Naive thymus-derived CD4-positive, alpha-beta T cell (primary cell): ENCODE results near the gene TFF3. TPM values are rescaled to one million over a fixed set of nuclear protein-coding genes. Genes with fewer than 3 reads are reported as not detected.
A peak's percentile ranks its signal among the peaks of the same experiment; 100 is the strongest.

Experiments
- ATAC-seq: fragments of 150-1000 bp; cut with Tn5 transposase; 2 replicates; pipeline ENCODE4 v1.10.0; 2021; ENCODE audit warnings: mild to moderate bottlenecking, moderate library complexity
- CTCF ChIA-PET: fragments of 350-600 bp; sonication (Branson Sonifier 250); formaldehyde crosslinking; loops from one replicate; lab custom pipeline; 2021; ENCODE audit warnings: antibody characterized with exemption; lab: Charles Lee
- POLR2A ChIA-PET: fragments of 350-600 bp; sonication (Branson Sonifier 250); formaldehyde crosslinking; loops from one replicate; lab custom pipeline; 2021; ENCODE audit warnings: antibody characterized with exemption, inconsistent platforms; lab: Charles Lee
- DNase-seq, 9 donors: peaks; one replicate each; pipeline versions ENCODE4 v3.0.0 to v3.0.0-alpha.2; 2020 to 2022; ENCODE audit warnings: mixed read lengths in 1 of 9
- H3K27ac ChIP-seq: one replicate; pipeline ENCODE4 v1.7.0; 2013; ENCODE audit warnings: mild to moderate bottlenecking, low read depth, low read length, moderate library complexity
- H3K27me3 ChIP-seq, 2 donors: one replicate each; pipeline ENCODE4 v1.7.0; 2013; ENCODE audit warnings: low read length in 2 of 2, mild to moderate bottlenecking in 2 of 2, moderate library complexity in 2 of 2; ENCODE audit not compliant: control insufficient read depth in 2 of 2, insufficient read depth in 2 of 2
- H3K36me3 ChIP-seq, 3 experiments: 1 replicate in 2 of 3; 2 replicates in 1 of 3; pipeline ENCODE4 v1.7.0; 2013; ENCODE audit warnings: low read length in 3 of 3, mild to moderate bottlenecking in 3 of 3, moderate library complexity in 1 of 3; ENCODE audit not compliant: insufficient read depth in 3 of 3, control insufficient read depth in 2 of 3
- H3K4me1 ChIP-seq, 2 donors: one replicate each; pipeline ENCODE4 v1.7.0; 2013; ENCODE audit warnings: low read length in 2 of 2, mild to moderate bottlenecking in 2 of 2, moderate library complexity in 1 of 2; ENCODE audit not compliant: control insufficient read depth in 2 of 2, insufficient read depth in 2 of 2
- H3K4me3 ChIP-seq: 2 replicates; pipeline ENCODE4 v1.7.0; 2013; ENCODE audit warnings: mild to moderate bottlenecking, low read length
- H3K9me3 ChIP-seq, 3 experiments: 1 replicate in 2 of 3; 2 replicates in 1 of 3; pipeline ENCODE4 v1.7.0; 2013; ENCODE audit warnings: low read length in 3 of 3; ENCODE audit not compliant: control insufficient read depth in 2 of 3
- H3K27ac Mint-ChIP-seq, 9 donors: one replicate each; pipeline ENCODE4 v1.8.0; 2020 to 2022; ENCODE audit warnings: mixed read lengths in 9 of 9, mild to moderate bottlenecking in 8 of 9, moderate library complexity in 5 of 9, inconsistent platforms in 2 of 9
- H3K27me3 Mint-ChIP-seq, 5 donors: one replicate each; pipeline ENCODE4 v1.8.0; 2021 to 2022; ENCODE audit warnings: mixed read lengths in 5 of 5, mild to moderate bottlenecking in 1 of 5
- H3K36me3 Mint-ChIP-seq, 5 donors: one replicate each; pipeline ENCODE4 v1.8.0; 2020 to 2022; ENCODE audit warnings: mixed read lengths in 5 of 5, mild to moderate bottlenecking in 3 of 5, inconsistent platforms in 1 of 5
- H3K4me1 Mint-ChIP-seq, 7 donors: one replicate each; pipeline ENCODE4 v1.8.0; 2020 to 2022; ENCODE audit warnings: mixed read lengths in 7 of 7, mild to moderate bottlenecking in 3 of 7, inconsistent platforms in 1 of 7
- H3K4me3 Mint-ChIP-seq, 10 donors: one replicate each; pipeline ENCODE4 v1.8.0; 2020 to 2022; ENCODE audit warnings: mild to moderate bottlenecking in 10 of 10, mixed read lengths in 10 of 10, moderate library complexity in 6 of 10, inconsistent platforms in 2 of 10
- H3K9me3 Mint-ChIP-seq, 11 donors: one replicate each; pipeline ENCODE4 v1.8.0; 2020 to 2022; ENCODE audit warnings: mixed read lengths in 11 of 11, mild to moderate bottlenecking in 4 of 11, inconsistent platforms in 1 of 11, moderate library complexity in 1 of 11
- intact Hi-C, 2 donors: fragments of 100-400 bp; cut with micrococcal nuclease; formaldehyde crosslinking; loops; one replicate each; pipeline ENCODE4 v1.15.1; 2023
- polyA plus RNA-seq, 2 donors: library from polyadenylated mRNA; unstranded; fragments of 300-500 nt; fragmentation: Illumina TruSeq; gene quantifications; one replicate each; pipeline ENCODE4 v1.2.3, GENCODE V29; 2021
- total RNA-seq, 6 experiments: library from RNA in 5 of 6; stranded (reverse) in 5 of 6; gene quantifications; 1 replicate in 5 of 6; 2 replicates in 1 of 6; pipeline ENCODE4 v1.2.3 and lab custom pipeline; 2021 to 2026

Gene TFF3
- total and polyA plus RNA-seq, 7 experiments from 2014 or later, result not detected

- CTCF ChIA-PET, result interaction anchor here (1.2 kb wide), 1 partner anchor 12 kb away, joined by 4 read pairs; no protein-coding TSS in a partner anchor
- Mint-ChIP-seq H3K4me3 (no peak overlapping the region), H3K27ac (peak overlapping the region in 4 of 9 donors; percentile 2 to 25 (median 18)), H3K4me1 (peaks cover 26 to 39% (median 34%) of the 10 kb centered on the region in 7 donors), H3K27me3 (no peaks in the 10 kb centered on the region), H3K9me3 (peaks cover 0 to 1% (median 0%) of the 10 kb centered on the region in 11 donors), H3K36me3 (peaks cover 0 to 18% (median 5%) of the 10 kb centered on the region in 5 donors)
- POLR2A ChIA-PET, result no interaction called here
- no peaks in the 10 kb centered on the region for H3K9me3 ChIP-seq
- H3K4me1 ChIP-seq, result peaks cover 17 to 33% of the 10 kb centered on the region in 2 donors
- no peak for ATAC-seq
- peaks cover 0 to 38% (median 0%) of the 10 kb centered on the region in 3 experiments for H3K36me3 ChIP-seq
- intact Hi-C loops, result no loop called here
- H3K4me3 ChIP-seq, result no peak overlapping the region
- DNase-seq, result no peak
- H3K27me3 ChIP-seq, result no peaks in the 10 kb centered on the region
- H3K27ac ChIP-seq, result no peak overlapping the region
Measured at GRCh38 chr21:42271065-42271464, 44.1 kb downstream of the TFF3 start.

GRCh38 chr21:42269386-42269785 is 45.8 kb downstream of the TFF3 start:
- H3K4me3 Mint-ChIP-seq, result peak overlapping the region in 8 of 10 donors; percentile 41 to 87 (median 66)
- no peaks in the 10 kb centered on the region for H3K27me3 ChIP-seq
- CTCF ChIA-PET, result interaction anchor here (1.0 to 1.1 kb wide), 2 partner anchors 10 to 13 kb away, joined by 3 to 5 read pairs; no protein-coding TSS in a partner anchor
- peaks cover 28 to 46% (median 41%) of the 10 kb centered on the region in 7 donors for H3K4me1 Mint-ChIP-seq
- H3K9me3 ChIP-seq, result no peaks in the 10 kb centered on the region
- no peak overlapping the region for H3K4me3 ChIP-seq
- intact Hi-C loops, result no loop called here
- peaks cover 17 to 33% of the 10 kb centered on the region in 2 donors for H3K4me1 ChIP-seq
- DNase-seq (peak in 2 of 9 donors; percentile 12 to 15), ATAC-seq (no peak)
- peaks cover 4 to 13% (median 5%) of the 10 kb centered on the region in 5 donors for H3K36me3 Mint-ChIP-seq
- H3K27me3 Mint-ChIP-seq, result no peaks in the 10 kb centered on the region
- peaks cover 0 to 29% (median 0%) of the 10 kb centered on the region in 3 experiments for H3K36me3 ChIP-seq
- H3K9me3 Mint-ChIP-seq, result peaks cover 0 to 1% (median 0%) of the 10 kb centered on the region in 11 donors
- H3K27ac Mint-ChIP-seq, result peak overlapping the region; percentile 10 to 94 (median 80)
- H3K27ac ChIP-seq, result no peak overlapping the region
- POLR2A ChIA-PET, result interaction anchor here (0.8 kb wide), 1 partner anchor 124 kb away, joined by 3 read pairs; no protein-coding TSS in a partner anchor

- peaks cover 4 to 20% (median 5%) of the 10 kb centered on the region in 5 donors for H3K36me3 Mint-ChIP-seq
- intact Hi-C loops, result no loop called here
- CTCF ChIA-PET, result no interaction called here
- H3K27me3 Mint-ChIP-seq, result no peaks in the 10 kb centered on the region
- peaks cover 0 to 13% (median 0%) of the 10 kb centered on the region in 3 experiments for H3K36me3 ChIP-seq
- no peak overlapping the region for H3K4me3 ChIP-seq
- no peak overlapping the region for H3K27ac ChIP-seq
- H3K4me3 Mint-ChIP-seq, result peak overlapping the region; percentile 28 to 87 (median 62)
- peaks cover 17 to 33% of the 10 kb centered on the region in 2 donors for H3K4me1 ChIP-seq
- no peak for DNase-seq
- peaks cover 0 to 1% (median 0%) of the 10 kb centered on the region in 11 donors for H3K9me3 Mint-ChIP-seq
- H3K27ac Mint-ChIP-seq, result peak overlapping the region; percentile 62 to 96 (median 88)
- H3K9me3 ChIP-seq, result no peaks in the 10 kb centered on the region
- H3K4me1 Mint-ChIP-seq, result peaks cover 33 to 53% (median 52%) of the 10 kb centered on the region in 7 donors
- ATAC-seq, result no peak
- POLR2A ChIA-PET, result interaction anchor here (0.9 kb wide), 1 partner anchor 8 kb away, joined by 3 read pairs; no protein-coding TSS in a partner anchor
- no peaks in the 10 kb centered on the region for H3K27me3 ChIP-seq
Measured at GRCh38 chr21:42266971-42267556, 48.1 kb downstream of the TFF3 start.

GRCh38 chr21:42265231-42265812 is 49.9 kb downstream of the TFF3 start:
- peak overlapping the region in 1 of 10 donors; percentile 39 for H3K4me3 Mint-ChIP-seq
- H3K36me3 Mint-ChIP-seq, result peaks cover 0 to 12% (median 4%) of the 10 kb centered on the region in 5 donors
- H3K4me1 Mint-ChIP-seq, result peaks cover 33 to 53% (median 50%) of the 10 kb centered on the region in 7 donors
- Histone ChIP-seq H3K9me3 (no peaks in the 10 kb centered on the region), H3K27me3 (no peaks in the 10 kb centered on the region), H3K4me3 (no peak overlapping the region), H3K27ac (no peak overlapping the region), H3K36me3 (peaks cover 0 to 10% (median 0%) of the 10 kb centered on the region in 3 experiments), H3K4me1 (peaks cover 17 to 33% of the 10 kb centered on the region in 2 donors)
- peaks cover 0 to 1% (median 0%) of the 10 kb centered on the region in 11 donors for H3K9me3 Mint-ChIP-seq
- intact Hi-C loops, result no loop called here
- peak overlapping the region in 5 of 9 donors; percentile 3 to 60 (median 26) for H3K27ac Mint-ChIP-seq
- ATAC-seq, result no peak
- POLR2A ChIA-PET, result no interaction called here
- CTCF ChIA-PET, result interaction anchor here (1.1 kb wide), 1 partner anchor 11 kb away, joined by 3 read pairs; no protein-coding TSS in a partner anchor
- DNase-seq, result no peak
- H3K27me3 Mint-ChIP-seq, result no peaks in the 10 kb centered on the region

GRCh38 chr21:42264245-42265195 is 50.7 kb downstream of the TFF3 start:
- no peaks in the 10 kb centered on the region for H3K9me3 ChIP-seq
- no peak overlapping the region for H3K4me3 ChIP-seq
- intact Hi-C loops, result no loop called here
- peaks cover 0 to 1% (median 0%) of the 10 kb centered on the region in 11 donors for H3K9me3 Mint-ChIP-seq
- H3K4me1 ChIP-seq, result peaks cover 17 to 32% of the 10 kb centered on the region in 2 donors
- H3K27me3 ChIP-seq, result no peaks in the 10 kb centered on the region
- POLR2A ChIA-PET, result interaction anchor here (0.6 kb wide), 1 partner anchor 65 kb away, joined by 3 read pairs; no protein-coding TSS in a partner anchor
- no peaks in the 10 kb centered on the region for H3K27me3 Mint-ChIP-seq
- no peak overlapping the region for H3K27ac ChIP-seq
- H3K4me1 Mint-ChIP-seq, result peaks cover 31 to 51% (median 49%) of the 10 kb centered on the region in 7 donors
- no peak for ATAC-seq
- no peak for DNase-seq
- H3K4me3 Mint-ChIP-seq, result peak overlapping the region in 2 of 10 donors; percentile 24 to 40
- peak overlapping the region in 2 of 9 donors; percentile 12 to 21 for H3K27ac Mint-ChIP-seq
- CTCF ChIA-PET, result interaction anchor here (1.1 to 1.4 kb wide), 3 partner anchors 12 to 119 kb away, joined by 3 read pairs; no protein-coding TSS in a partner anchor
- peaks cover 0 to 10% (median 0%) of the 10 kb centered on the region in 3 experiments for H3K36me3 ChIP-seq
- peaks cover 0 to 12% (median 4%) of the 10 kb centered on the region in 5 donors for H3K36me3 Mint-ChIP-seq
